Astrocyte of the hippocampus (primary cell): ENCODE data around the gene CPSF4L.
"Not testable (repeated sequence)": the region's sequence is repeated elsewhere in the genome, so short reads cannot be mapped to it uniquely, and the experiment has no call there.

ENCODE experiments used
- DNase-seq: peaks from one replicate; pipeline ENCODE4 v3.0.0; 2011; ENCODE audit warnings: low read depth, low spot score

Gene CPSF4L

GRCh38 chr17:73261617-73261951 is at the start of gene CPSF4L:
TSS of gene CPSF4L (minus strand) at chr17:73261880. CDS start at chr17:73261818, 62 bp downstream.
- no peak for DNase-seq

- no peak for DNase-seq
These were observed 49.7 kb upstream of the CPSF4L start for GRCh38 chr17:73311428-73311780.

- DNase-seq: peak; percentile 57
These were observed 48.3 kb upstream of the CPSF4L start for GRCh38 chr17:73309727-73310596.

GRCh38 chr17:73308959-73309358 is 47.3 kb upstream of the CPSF4L start:
- not testable (repeated sequence) for DNase-seq

GRCh38 chr17:73308017-73308823 is 46.5 kb upstream of the CPSF4L start:
- DNase-seq: peak; percentile 85

- peak; percentile 41 for DNase-seq
These were observed 45.5 kb upstream of the CPSF4L start for GRCh38 chr17:73307130-73307529.

- no peak for DNase-seq
These were observed 44.5 kb upstream of the CPSF4L start for GRCh38 chr17:73305845-73306836.

GRCh38 chr17:73304971-73305812 is 43.5 kb upstream of the CPSF4L start:
- DNase-seq: peak; percentile 81

GRCh38 chr17:73304438-73304837 is 42.8 kb upstream of the CPSF4L start:
- DNase-seq: no peak

GRCh38 chr17:73302189-73302588 is 40.5 kb upstream of the CPSF4L start:
- peak; percentile 71 for DNase-seq

GRCh38 chr17:73301369-73301768 is 39.7 kb upstream of the CPSF4L start:
- no peak for DNase-seq

GRCh38 chr17:73300392-73300791 is 38.7 kb upstream of the CPSF4L start:
- DNase-seq: no peak

- peak; percentile 43 for DNase-seq
These were observed 36.5 kb upstream of the CPSF4L start for GRCh38 chr17:73297934-73298861.

GRCh38 chr17:73293480-73293911 is 31.8 kb upstream of the CPSF4L start:
- peak; percentile 85 for DNase-seq

GRCh38 chr17:73293031-73293430 is 31.4 kb upstream of the CPSF4L start:
- DNase-seq: peak; percentile 49

- peak; percentile 82 for DNase-seq
These were observed 30.4 kb upstream of the CPSF4L start for GRCh38 chr17:73292031-73292531.

GRCh38 chr17:73291260-73291801 is 29.7 kb upstream of the CPSF4L start:
- peak; percentile 95 for DNase-seq

- peak; percentile 53 for DNase-seq
These were observed 28.9 kb upstream of the CPSF4L start for GRCh38 chr17:73290399-73291259.
